Measurements from ENCODE around the gene RABL2A.
"Not testable (repeated sequence)": the region's sequence is repeated elsewhere in the genome, so short reads cannot be mapped to it uniquely, and the experiment has no call there.

RABL2A gene

DNA sequence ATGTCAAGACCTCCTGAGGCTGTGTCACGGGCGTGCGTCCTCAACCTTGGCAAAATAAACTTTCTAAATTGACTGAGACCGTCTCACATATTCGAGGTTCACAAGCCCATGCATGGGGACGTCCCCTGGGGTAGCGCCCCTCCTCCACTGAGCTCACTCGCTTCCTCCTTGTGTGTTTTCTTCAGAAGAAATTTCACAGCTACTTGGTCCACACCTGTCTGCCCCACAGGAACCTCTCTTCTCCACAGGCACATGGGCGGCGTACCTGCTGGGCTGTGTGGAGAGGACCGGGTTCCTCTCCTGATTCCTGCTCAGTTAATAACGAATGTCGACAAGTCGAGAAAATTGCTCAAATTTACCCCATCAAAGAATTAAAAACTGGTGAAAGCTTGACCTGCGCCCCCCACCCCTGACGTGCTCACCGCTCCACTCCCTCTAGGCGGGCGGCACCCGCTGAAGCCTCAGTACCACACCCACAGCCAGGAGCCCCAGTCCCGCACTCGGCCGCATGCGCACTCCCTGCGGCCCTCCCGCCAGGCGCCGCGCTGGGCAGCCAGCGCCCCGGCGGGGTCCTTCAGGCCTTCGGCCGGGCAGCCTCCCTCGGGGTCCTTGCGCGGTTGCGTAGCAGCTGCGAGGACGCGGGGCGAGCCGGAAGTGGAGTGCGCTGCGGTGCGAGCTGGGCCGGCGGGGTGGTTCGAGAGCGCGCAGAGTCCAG, at the start of gene RABL2A:
Gene RABL2A, plus strand, starts transcription at position 651 of the 715 bp plus-strand sequence. CDS start 1,341 bp downstream, outside the sequence.
- peak; percentile 85 for DNase-seq (ENCODE audit: low spot score)
- peak; percentile 88 for FAIRE-seq

DNA sequence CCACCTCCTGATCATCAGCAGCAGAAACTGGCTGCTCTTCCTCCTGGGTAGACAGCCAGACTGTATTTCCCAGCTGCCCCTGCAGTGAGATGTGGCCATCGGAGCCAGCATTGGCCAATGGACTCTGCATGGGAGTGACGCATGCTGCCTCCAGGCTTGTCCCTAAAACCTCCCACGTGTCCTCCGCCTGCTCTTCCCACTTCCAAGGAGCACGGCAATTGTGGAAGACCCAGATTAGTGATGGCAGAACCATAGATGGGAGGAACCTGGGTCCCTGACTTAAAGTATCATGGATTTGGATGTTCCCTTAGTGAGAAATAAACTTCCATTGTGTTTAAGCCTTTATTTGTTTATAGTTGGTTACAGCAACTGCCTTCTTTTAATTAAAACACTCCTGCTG, 48.6 kb upstream of the RABL2A start:
- not testable (repeated sequence) for FAIRE-seq; DNase-seq (ENCODE audit: low spot score)

DNA sequence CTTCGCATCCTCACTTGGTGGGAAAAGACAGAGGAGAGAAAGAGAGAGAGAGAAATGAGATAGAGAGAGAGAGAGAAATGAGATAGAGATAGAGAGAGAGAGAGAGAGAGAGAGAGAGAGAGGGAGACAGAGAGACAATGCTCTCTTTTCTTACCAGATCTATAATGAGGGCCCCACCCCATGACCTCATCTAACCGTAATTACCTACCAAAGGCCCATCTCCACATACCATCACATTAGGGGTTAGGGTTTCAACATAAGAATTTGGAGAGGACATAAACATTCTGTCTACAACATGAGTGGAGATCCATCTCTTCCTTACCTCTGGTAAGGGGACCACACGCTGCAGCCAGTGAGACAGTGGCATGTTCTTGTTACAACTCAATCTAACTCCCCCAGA, 44.6 kb upstream of the RABL2A start:
- DNase-seq (ENCODE audit: low spot score); FAIRE-seq: not testable (repeated sequence)

DNA sequence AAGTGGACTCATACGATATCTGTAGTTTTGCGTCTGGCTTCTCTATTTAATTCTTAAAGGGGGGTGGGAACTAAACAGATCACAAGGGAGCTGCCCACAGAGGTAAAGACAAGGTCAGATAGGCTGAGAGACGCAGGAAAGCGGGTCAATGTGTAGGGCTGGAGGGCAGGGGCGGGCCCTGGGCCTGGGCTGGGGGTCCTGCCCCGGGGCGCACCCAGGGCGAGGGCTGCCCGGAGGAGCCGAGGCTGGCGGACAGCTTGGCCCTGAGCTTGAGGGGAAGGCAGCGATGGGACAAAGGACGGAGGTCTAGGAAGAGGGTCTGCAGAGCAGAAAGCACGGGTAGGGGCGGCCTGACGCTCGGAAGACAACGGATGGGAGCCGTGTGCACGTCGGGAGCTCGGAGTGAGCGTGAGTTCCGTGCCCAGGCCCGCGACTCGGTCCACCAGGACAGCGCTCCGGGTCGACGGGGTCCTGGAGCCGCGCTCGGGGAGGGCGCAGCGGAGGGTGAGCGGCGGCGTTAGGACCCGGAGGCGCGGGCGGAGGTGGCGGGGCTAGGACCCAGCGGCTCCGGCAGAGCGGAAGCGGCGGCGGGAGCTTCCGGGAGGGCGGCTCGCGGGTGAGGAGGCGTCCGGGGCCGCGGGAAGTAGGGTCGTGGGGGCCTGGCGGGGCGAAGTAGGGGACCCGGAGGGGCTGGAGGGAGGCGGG, 43.4 kb upstream of the RABL2A start:
- not testable (repeated sequence) for FAIRE-seq
- DNase-seq (ENCODE audit: low spot score): peak; percentile 78

GRCh38 chr2:113584311-113585092, 42.6 kb upstream of the RABL2A start:
- not testable (repeated sequence) for DNase-seq (ENCODE audit: low spot score); FAIRE-seq

DNA sequence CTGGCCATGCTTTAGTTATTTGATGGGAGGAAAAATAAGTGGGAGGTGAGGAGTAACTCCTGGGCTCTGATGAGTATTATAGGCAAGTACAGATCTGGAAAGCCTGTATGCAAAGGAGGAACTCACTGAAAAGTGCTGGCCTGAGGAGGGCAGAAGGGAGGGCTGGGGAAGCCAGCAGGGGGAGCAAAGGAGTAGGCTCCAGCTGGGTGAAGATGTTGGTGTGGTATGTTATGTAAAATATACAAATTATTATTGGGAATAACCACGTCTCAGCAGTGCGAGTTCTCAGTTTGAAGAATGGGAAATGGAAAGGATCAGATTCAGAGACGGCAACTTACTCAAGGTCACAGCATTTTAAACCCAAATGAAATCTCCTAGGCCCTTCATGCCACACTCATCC, 39.9 kb upstream of the RABL2A start:
- not testable (repeated sequence) for DNase-seq (ENCODE audit: low spot score)

GRCh38 chr2:113589591-113589990, 37.5 kb upstream of the RABL2A start:
- FAIRE-seq; DNase-seq (ENCODE audit: low spot score): not testable (repeated sequence)

More for the DNA sequence above, 39.9 kb upstream of the RABL2A start:
- FAIRE-seq: not testable (repeated sequence)

DNA sequence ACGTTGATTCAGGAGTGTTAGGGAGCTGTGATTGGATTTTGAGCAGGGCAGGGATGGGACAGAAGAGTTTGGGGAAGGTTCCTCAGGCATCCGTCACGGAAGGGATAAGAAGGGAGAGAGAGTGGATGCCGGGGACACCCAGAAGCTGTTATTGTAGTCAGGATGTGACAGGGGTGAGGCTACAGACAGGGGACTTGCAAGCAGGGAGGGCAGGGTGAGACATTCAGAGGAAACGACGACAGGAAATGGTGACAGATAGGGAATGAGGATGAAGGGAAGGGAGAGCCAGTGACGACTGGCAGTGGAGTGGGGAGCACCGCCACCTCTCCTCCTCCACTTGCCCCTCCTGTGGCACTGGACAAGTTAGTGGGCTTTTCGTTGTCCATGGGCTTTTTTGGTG, 35.1 kb upstream of the RABL2A start:
- FAIRE-seq; DNase-seq (ENCODE audit: low spot score): not testable (repeated sequence)

DNA sequence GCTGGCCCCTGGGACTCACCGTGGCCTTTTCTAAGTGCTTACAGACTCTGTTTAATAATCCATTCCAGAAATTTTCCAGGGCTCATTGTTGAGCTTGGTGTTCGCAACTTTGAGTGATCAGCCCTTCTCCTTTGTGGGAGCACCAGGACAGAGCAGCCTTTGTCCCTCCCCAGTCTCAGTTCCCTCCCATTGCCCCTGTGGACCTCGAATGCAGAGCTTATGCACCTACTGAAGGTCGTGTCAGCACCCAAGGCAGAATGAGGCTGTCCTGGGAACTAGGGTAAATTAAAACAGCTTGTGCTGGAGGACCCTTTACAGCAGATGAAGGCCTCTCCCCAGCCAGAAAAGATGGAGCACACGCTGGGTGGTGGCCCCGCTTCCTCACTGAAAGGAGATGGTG, 33.8 kb upstream of the RABL2A start:
- FAIRE-seq; DNase-seq (ENCODE audit: low spot score): not testable (repeated sequence)

GRCh38 chr2:113595725-113596124, 31.3 kb upstream of the RABL2A start:
- DNase-seq (ENCODE audit: low spot score); FAIRE-seq: not testable (repeated sequence)

DNA sequence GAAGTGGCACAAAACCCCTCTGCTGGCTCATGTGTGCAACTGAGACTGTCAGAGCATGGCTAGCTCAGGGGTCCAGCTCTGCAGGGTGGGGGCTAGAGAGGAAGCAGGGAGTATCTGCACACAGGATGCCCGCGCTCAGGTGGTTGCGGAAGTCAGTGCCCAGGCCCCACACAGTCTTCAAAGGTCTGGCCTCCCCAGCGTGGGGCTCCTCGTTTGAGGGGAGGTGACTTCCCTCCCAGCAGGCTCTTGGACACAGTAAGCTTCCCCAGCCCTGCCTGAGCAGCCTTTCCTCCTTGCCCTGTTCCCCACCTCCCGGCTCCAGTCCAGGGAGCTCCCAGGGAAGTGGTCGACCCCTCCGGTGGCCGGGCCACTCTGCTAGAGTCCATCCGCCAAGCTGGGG, 29.9 kb upstream of the RABL2A start:
- FAIRE-seq; DNase-seq (ENCODE audit: low spot score): not testable (repeated sequence)

GRCh38 chr2:113597572-113597971, 29.5 kb upstream of the RABL2A start:
- not testable (repeated sequence) for FAIRE-seq; DNase-seq (ENCODE audit: low spot score)

DNA sequence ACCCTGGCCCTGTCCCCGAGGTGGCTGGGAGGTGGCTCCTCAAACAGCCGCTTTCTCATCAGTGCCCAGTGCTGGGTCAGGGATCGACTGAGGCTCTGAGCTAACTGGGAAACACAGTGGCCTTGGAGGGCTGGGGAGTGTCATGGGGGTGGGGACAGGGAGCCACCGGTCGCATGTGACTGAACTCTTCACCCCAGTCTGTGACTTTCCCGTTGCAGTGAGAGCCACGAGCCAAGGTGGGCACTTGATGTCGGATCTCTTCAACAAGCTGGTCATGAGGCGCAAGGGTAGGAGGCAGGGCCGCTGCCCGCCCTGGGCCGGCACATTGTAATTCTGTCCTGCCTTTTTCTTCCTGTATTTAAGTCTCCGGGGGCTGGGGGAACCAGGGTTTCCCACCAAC, 28.9 kb upstream of the RABL2A start:
- DNase-seq (ENCODE audit: low spot score); FAIRE-seq: not testable (repeated sequence)

DNA sequence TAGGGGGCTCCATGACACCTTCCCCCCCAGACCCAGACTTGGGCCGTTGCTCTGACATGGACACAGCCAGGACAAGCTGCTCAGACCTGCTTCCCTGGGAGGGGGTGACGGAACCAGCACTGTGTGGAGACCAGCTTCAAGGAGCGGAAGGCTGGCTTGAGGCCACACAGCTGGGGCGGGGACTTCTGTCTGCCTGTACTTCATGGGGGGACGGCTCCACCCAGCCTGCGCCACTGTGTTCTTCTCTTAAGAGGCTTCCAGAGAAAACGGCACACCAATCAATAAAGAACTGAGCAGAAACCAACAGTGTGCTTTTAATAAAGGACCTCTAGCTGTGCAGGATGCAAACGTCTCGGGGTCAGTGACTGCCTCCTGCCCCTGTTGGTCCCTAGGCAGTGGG, 28.3 kb upstream of the RABL2A start:
- FAIRE-seq; DNase-seq (ENCODE audit: low spot score): not testable (repeated sequence)

DNA sequence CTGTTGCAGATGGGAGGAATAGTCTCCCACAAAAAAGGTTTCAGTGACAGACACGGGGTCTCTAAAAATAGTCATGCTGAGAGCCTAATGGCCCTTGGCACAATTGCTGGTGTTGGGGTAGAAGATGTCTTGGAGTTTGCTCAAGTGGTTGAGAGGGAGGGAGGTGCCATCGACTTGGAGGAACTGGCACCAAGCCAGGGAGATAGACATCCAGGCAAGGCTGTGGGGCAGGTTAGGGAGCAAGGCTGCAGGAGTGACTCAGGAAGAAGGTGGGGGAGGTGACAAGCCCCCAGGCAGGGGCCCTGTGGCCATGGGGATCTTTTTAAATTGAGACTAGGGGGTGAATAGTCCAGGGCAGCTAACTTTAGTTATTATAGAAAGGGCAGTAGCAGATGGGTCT, 27.9 kb upstream of the RABL2A start:
- DNase-seq (ENCODE audit: low spot score); FAIRE-seq: not testable (repeated sequence)

DNA sequence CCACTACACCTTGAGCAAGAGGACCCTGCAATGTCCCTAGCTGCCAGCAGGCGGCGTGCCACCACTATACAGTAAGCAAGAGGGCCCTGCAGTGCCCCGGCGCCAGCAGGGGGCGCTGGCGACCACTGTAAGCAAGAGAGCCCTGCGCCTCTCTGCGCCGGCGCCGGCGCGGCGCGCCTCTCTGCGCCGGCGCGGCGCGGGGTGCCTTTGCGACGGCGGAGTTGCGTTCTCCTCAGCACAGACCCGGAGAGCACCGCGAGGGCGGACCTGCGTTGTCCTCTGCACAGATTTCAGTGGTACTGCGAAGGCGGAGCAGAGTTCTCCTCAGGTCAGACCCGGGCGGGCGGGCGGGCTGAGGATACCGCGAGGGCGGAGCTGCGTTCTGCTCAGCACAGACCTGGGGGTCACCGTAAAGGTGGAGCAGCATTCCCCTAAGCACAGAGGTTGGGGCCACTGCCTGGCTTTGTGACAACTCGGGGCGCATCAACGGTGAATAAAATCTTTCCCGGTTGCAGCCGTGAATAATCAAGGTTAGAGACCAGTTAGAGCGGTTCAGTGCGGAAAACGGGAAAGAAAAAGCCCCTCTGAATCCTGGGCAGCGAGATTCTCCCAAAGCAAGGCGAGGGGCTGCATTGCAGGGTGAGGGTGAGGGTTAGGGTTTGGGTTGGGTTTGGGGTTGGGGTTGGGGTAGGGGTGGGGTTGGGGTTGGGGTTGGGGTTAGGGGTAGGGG, 24.9 kb upstream of the RABL2A start:
- not testable (repeated sequence) for FAIRE-seq

GRCh38 chr2:113602869-113603466, 24.1 kb upstream of the RABL2A start:
- DNase-seq (ENCODE audit: low spot score): no peak
- FAIRE-seq: no peak

More for the DNA sequence above, 24.9 kb upstream of the RABL2A start:
- not testable (repeated sequence) for DNase-seq (ENCODE audit: low spot score)

DNA sequence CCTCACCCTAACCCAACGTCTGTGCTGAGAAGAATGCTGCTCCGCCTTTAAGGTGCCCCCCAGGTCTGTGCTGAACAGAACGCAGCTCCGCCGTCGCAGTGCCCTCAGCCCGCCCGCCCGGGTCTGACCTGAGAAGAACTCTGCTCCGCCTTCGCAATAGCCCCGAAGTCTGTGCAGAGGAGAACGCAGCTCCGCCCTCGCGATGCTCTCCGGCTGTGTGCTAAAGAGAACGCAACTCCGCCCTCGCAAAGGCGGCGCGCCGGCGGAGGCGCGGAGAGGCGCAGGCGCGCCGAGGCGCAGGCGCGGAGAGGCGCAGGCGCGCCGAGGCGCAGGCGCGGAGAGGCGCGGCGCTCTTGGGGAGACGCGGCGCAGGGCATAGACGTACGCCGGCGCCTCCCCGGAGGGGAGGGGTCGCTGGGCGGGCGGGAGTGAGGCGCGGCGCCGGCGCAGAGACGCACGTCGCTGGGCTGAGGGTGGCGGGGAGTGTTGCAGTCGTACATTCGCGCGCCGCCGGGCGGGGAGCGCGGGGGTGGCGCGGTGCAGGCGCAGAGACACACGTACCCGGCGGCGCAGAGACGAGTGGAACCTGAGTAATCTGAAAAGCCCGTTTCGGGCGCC, 23.5 kb upstream of the RABL2A start:
- not testable (repeated sequence) for FAIRE-seq
- DNase-seq (ENCODE audit: low spot score): peak; percentile 84

- FAIRE-seq: not testable (repeated sequence)
- DNase-seq (ENCODE audit: low spot score): peak; percentile 65
Measured at GRCh38 chr2:113604085-113604477, 23.0 kb upstream of the RABL2A start.

DNA sequence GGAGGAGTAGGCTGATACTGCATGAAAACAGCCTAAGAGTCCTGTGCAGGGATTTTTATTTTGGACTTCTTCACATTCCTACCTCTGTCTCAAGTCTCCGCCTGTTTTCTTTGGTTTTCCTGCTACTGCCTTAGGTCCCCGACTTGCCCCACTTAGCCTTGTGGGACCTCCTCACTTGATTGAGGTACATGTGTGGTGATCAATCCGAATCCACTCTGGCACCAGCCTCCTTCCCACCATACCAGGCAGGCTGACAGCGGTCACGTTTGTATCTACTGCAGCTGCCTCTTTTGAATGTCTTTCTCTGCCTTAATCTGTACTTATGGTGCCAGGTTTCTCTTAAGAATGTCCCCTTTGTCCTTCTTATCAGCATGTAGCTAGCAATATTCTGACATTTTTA, 22.4 kb upstream of the RABL2A start:
- not testable (repeated sequence) for DNase-seq (ENCODE audit: low spot score); FAIRE-seq
